ENCODE data around the gene MDFI. TPM values are rescaled to one million over a fixed set of nuclear protein-coding genes. Genes with fewer than 3 reads are reported as not detected.

Gene MDFI
- polyA plus RNA-seq, 4 donors = 37.5 to 62.2 (median 49.3) TPM

GRCh38 chr6:41630946-41631345, 7.3 kb upstream of the MDFI start:
- DNase-seq (ENCODE audit: low read depth in 4 of 4, low spot score in 2 of 4) = no peak

GRCh38 chr6:41633056-41633634, 5.1 kb upstream of the MDFI start:
- DNase-seq (ENCODE audit: low read depth in 4 of 4, low spot score in 2 of 4) = no peak

- DNase-seq (ENCODE audit: low read depth in 4 of 4, low spot score in 2 of 4) = no peak
Observed at GRCh38 chr6:41634657-41635056, 3.6 kb upstream of the MDFI start.

- DNase-seq (ENCODE audit: low read depth in 4 of 4, low spot score in 2 of 4) = no peak
Observed at GRCh38 chr6:41635365-41635764, 2.9 kb upstream of the MDFI start.

GRCh38 chr6:41636833-41637193, 1.5 kb upstream of the MDFI start:
- DNase-seq (ENCODE audit: low read depth in 4 of 4, low spot score in 2 of 4) = no peak

- DNase-seq (ENCODE audit: low read depth in 4 of 4, low spot score in 2 of 4) = no peak
Observed at GRCh38 chr6:41637194-41638001, 870 bp upstream of the MDFI start.

- no peak for DNase-seq (ENCODE audit: low read depth in 4 of 4, low spot score in 2 of 4)
Observed at GRCh38 chr6:41638935-41639808, 904 bp downstream of the MDFI start.

GRCh38 chr6:41639809-41640371, 1.6 kb downstream of the MDFI start:
- DNase-seq (ENCODE audit: low read depth in 4 of 4, low spot score in 2 of 4) = no peak

GRCh38 chr6:41640426-41640825, 2.2 kb downstream of the MDFI start:
- DNase-seq (ENCODE audit: low read depth in 4 of 4, low spot score in 2 of 4) = no peak

GRCh38 chr6:41641352-41641925, 3.2 kb downstream of the MDFI start:
- DNase-seq (ENCODE audit: low read depth in 4 of 4, low spot score in 2 of 4) = no peak

- DNase-seq (ENCODE audit: low read depth in 4 of 4, low spot score in 2 of 4) = no peak
Observed at GRCh38 chr6:41642090-41642959, 4.1 kb downstream of the MDFI start.

GRCh38 chr6:41642960-41643898, 5.0 kb downstream of the MDFI start:
- no peak for DNase-seq (ENCODE audit: low read depth in 4 of 4, low spot score in 2 of 4)

GRCh38 chr6:41643899-41644269, 5.6 kb downstream of the MDFI start:
- DNase-seq (ENCODE audit: low read depth in 4 of 4, low spot score in 2 of 4) = no peak

GRCh38 chr6:41644297-41644879, 6.1 kb downstream of the MDFI start:
- no peak for DNase-seq (ENCODE audit: low read depth in 4 of 4, low spot score in 2 of 4)

- DNase-seq (ENCODE audit: low read depth in 4 of 4, low spot score in 2 of 4) = no peak
Observed at GRCh38 chr6:41645007-41645618, 6.8 kb downstream of the MDFI start.

GRCh38 chr6:41646026-41646795, 7.9 kb downstream of the MDFI start:
- no peak for DNase-seq (ENCODE audit: low read depth in 4 of 4, low spot score in 2 of 4)

GRCh38 chr6:41647061-41647511, 8.8 kb downstream of the MDFI start:
- no peak for DNase-seq (ENCODE audit: low read depth in 4 of 4, low spot score in 2 of 4)
